H1 (cell line): Measurements from ENCODE around the gene GLCE. TPM values are rescaled to one million over a fixed set of nuclear protein-coding genes. Genes with fewer than 3 reads are reported as not detected.

Source experiments
- CBX5 ChIP-seq: fragments of 300-800, 300-1000 bp; sonication (generic); IDR thresholded peaks from 2 replicates; pipeline ENCODE4 v1.7.1; 2016; ENCODE audit warnings: antibody characterized with exemption, low read length, low read depth
- MAX ChIP-seq: IDR thresholded peaks from 2 replicates; pipeline ENCODE4 v1.6.1; 2012; ENCODE audit warnings: inconsistent platforms
- SAP30 ChIP-seq: fragments of 300-600 bp; sonication (generic); IDR thresholded peaks from 2 replicates; pipeline ENCODE4 v1.7.1; 2012; ENCODE audit warnings: low read length, moderate library complexity, mild to moderate bottlenecking, inconsistent platforms; ENCODE audit not compliant: insufficient read depth, insufficient replicate concordance
- polyA plus RNA-seq, 7 experiments: library from polyadenylated mRNA; depleted of rRNA in 3 of 7; stranded (reverse) in 5 of 7; unstranded in 2 of 7; fragments of >200 nt in 5 of 7; fragments of 200-250 nt in 2 of 7; gene quantifications; 1 replicate in 5 of 7; 2 replicates in 1 of 7; 4 replicates in 1 of 7; pipeline versions ENCODE4 v1.2.1 to v1.2.3, GENCODE V29; 2011 to 2013; ENCODE audit warnings: missing spikeins in 2 of 7, mixed read lengths in 2 of 7
- total RNA-seq: library from RNA; stranded (reverse); fragmentation: NEBNext Ultra II Directional; extraction: Animal tissue kit (Norgen Biotek cat#: 25700); gene quantifications from 2 replicates; pipeline ENCODE4 v1.2.1, GENCODE V29; 2021

GLCE gene
- total and polyA plus RNA-seq, 2 of the 8 experiments (the other 6 are each of a cell fraction or from before 2014, with no cell fraction given), result 17.1 to 22.7 TPM

- TF ChIP-seq SAP30, result no peak
- TF ChIP-seq MAX, result no peak
- TF ChIP-seq CBX5, result no peak
Observed at GRCh38 chr15:69237718-69238117, 77.3 kb downstream of the GLCE start (continued).
